Measurements from ENCODE around the gene DNAJC5G.
"Not testable (repeated sequence)": the region's sequence is repeated elsewhere in the genome, so short reads cannot be mapped to it uniquely, and the experiment has no call there.

DNAJC5G gene

GRCh38 chr2:27313882-27314645, 38.8 kb downstream of the DNAJC5G start:
- H3K4me3 ChIP-seq (ENCODE audit: low read depth, low read length): no peak overlapping the region
- no peak for TF ChIP-seq CTCF (IDR thresholded peaks at IDR 0.05; ENCODE audit: low read depth, low read length)

- no peak for TF ChIP-seq CTCF (IDR thresholded peaks at IDR 0.05; ENCODE audit: low read depth, low read length)
- H3K4me3 ChIP-seq (ENCODE audit: low read depth, low read length): no peak overlapping the region
These were observed 39.5 kb downstream of the DNAJC5G start for GRCh38 chr2:27314709-27315108.

- no peak overlapping the region for H3K4me3 ChIP-seq (ENCODE audit: low read depth, low read length)
- no peak for TF ChIP-seq CTCF (IDR thresholded peaks at IDR 0.05; ENCODE audit: low read depth, low read length)
These were observed 39.9 kb downstream of the DNAJC5G start for GRCh38 chr2:27315122-27315521.

GRCh38 chr2:27316655-27317412, 41.6 kb downstream of the DNAJC5G start:
- no peak overlapping the region for H3K4me3 ChIP-seq (ENCODE audit: low read depth, low read length)
- TF ChIP-seq CTCF (IDR thresholded peaks at IDR 0.05; ENCODE audit: low read depth, low read length): no peak

GRCh38 chr2:27319839-27320238, 44.6 kb downstream of the DNAJC5G start:
- H3K4me3 ChIP-seq (ENCODE audit: low read depth, low read length): not testable (repeated sequence)

- H3K4me3 ChIP-seq (ENCODE audit: low read depth, low read length): peak overlapping the region; percentile 31; the same call in 1 of the 2 replicates
- peak; percentile 59 for TF ChIP-seq CTCF (IDR thresholded peaks at IDR 0.05; ENCODE audit: low read depth, low read length)
These were observed 45.8 kb downstream of the DNAJC5G start for GRCh38 chr2:27320958-27321543.

- peak overlapping the region; percentile 85 for H3K4me3 ChIP-seq (ENCODE audit: low read depth, low read length)
- TF ChIP-seq CTCF (IDR thresholded peaks at IDR 0.05; ENCODE audit: low read depth, low read length): no peak
These were observed 47.1 kb downstream of the DNAJC5G start for GRCh38 chr2:27322301-27322765.

All from WI38 (cell line).